Panc1 (cell line): Measurements from ENCODE around the gene SPRED2.

Source experiments
- SIN3A ChIP-seq: IDR thresholded peaks from 2 replicates; pipeline ENCODE4 v1.6.1; 2012; ENCODE audit warnings: low read depth, mild to moderate bottlenecking, low read length, moderate library complexity, borderline replicate concordance; ENCODE audit not compliant: insufficient read depth
- TF ChIP-seq, protein P1 (sequence below): fragments of 450-650 bp; IDR thresholded peaks from 2 replicates; pipeline ENCODE4 v1.5.1; 2017; ENCODE audit warnings: mild to moderate bottlenecking

GRCh38 chr2:65263986-65264385 lies 168.4 kb downstream of the SPRED2 start:
- TF ChIP-seq, protein P1, sequence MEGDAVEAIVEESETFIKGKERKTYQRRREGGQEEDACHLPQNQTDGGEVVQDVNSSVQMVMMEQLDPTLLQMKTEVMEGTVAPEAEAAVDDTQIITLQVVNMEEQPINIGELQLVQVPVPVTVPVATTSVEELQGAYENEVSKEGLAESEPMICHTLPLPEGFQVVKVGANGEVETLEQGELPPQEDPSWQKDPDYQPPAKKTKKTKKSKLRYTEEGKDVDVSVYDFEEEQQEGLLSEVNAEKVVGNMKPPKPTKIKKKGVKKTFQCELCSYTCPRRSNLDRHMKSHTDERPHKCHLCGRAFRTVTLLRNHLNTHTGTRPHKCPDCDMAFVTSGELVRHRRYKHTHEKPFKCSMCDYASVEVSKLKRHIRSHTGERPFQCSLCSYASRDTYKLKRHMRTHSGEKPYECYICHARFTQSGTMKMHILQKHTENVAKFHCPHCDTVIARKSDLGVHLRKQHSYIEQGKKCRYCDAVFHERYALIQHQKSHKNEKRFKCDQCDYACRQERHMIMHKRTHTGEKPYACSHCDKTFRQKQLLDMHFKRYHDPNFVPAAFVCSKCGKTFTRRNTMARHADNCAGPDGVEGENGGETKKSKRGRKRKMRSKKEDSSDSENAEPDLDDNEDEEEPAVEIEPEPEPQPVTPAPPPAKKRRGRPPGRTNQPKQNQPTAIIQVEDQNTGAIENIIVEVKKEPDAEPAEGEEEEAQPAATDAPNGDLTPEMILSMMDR = no peak
- no peak for TF ChIP-seq SIN3A
